ENCODE results near the gene UNC13D. TPM values are rescaled to one million over a fixed set of nuclear protein-coding genes. Genes with fewer than 3 reads are reported as not detected.
A peak's percentile ranks its signal among the peaks of the same experiment; 100 is the strongest.
"Not testable (repeated sequence)": the region's sequence is repeated elsewhere in the genome, so short reads cannot be mapped to it uniquely, and the experiment has no call there.

UNC13D gene
- total RNA-seq, 4 donors from 2014 or later: 10.5 to 53.1 (median 22.6) TPM

DNA sequence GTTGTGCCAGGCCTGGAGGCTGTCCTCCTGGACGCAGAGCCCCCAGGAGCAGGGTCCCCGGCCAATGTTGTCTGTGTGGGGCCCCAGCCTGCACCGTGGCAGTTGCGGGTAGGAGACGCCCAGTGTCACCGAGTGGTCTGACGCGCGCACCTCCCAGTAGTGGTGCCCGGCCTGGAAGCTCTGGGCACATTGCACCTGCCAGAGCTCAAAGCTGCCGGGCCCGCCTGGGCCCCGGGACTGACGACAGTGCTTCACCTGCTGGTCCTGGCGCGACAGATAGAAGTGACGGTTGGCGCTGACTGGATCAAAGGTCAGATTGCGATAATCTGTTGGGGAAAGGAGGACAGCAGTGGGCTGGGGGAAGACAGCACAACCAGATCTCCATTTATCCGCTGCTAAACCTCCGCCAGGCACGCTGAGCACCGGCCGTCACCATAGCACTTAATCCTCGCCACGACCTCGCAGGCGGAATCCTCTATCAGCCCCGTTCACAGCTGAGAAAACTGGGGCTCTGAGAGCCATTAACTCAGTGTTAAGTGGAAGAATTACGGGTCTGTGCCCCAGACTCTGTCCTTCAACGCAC, 46.9 kb upstream of the UNC13D start:
- Histone ChIP-seq H3K36me3 (peaks cover 0 to 55% (median 4%) of the 10 kb centered on the region in 3 donors), H3K4me1 (peaks cover 0 to 42% (median 21%) of the 10 kb centered on the region in 4 donors), H3K27me3 (no peaks in the 10 kb centered on the region), H3K9me3 (no peaks in the 10 kb centered on the region), H3K27ac (peak overlapping the region in 1 of 4 donors; percentile 41), H3K4me3 (no peak overlapping the region)
- TF ChIP-seq CTCF (IDR thresholded peaks at IDR 0.05) (no peak), EP300 (IDR thresholded peaks at IDR 0.05) (no peak), POLR2A (IDR thresholded peaks at IDR 0.05) (no peak)
- DNase-seq (ENCODE audit: low spot score in 2 of 2): no peak
- WGBS, 2 donors: 90 to 93% methylated on average over 23 to 31 of the region's 31 CpGs

DNA sequence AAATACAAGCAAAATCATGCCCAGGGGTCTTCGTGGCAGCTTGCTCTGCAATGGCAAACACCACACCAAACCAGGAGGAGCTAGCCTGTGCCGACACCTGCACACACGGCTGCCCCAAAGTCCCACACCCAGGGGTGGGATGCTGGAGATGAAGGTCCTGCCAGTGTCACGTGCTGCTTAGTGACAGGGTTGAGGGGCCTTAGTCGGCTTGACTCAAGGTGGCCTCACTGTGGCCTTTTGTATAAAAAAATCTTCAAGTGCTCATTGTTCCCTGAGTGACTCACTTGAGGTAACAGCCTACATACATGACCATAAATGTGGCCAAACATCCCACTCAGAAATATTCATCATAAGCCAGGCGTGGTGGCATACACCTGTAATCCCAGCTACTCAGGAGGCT, 45.2 kb upstream of the UNC13D start:
- TF ChIP-seq CTCF (IDR thresholded peaks at IDR 0.05) (no peak), EP300 (IDR thresholded peaks at IDR 0.05) (no peak), POLR2A (IDR thresholded peaks at IDR 0.05) (no peak)
- Histone ChIP-seq H3K4me1 (peaks cover 0 to 27% (median 6%) of the 10 kb centered on the region in 4 donors), H3K27ac (no peak overlapping the region), H3K27me3 (no peaks in the 10 kb centered on the region), H3K36me3 (peaks cover 0 to 55% (median 4%) of the 10 kb centered on the region in 3 donors), H3K9me3 (no peaks in the 10 kb centered on the region), H3K4me3 (no peak overlapping the region)
- 78 to 79% methylated on average over 6 of the region's 6 CpGs for WGBS, 2 donors
- DNase-seq (ENCODE audit: low spot score in 2 of 2): no peak

GRCh38 chr17:75888484-75888883, 44.3 kb upstream of the UNC13D start:
- Histone ChIP-seq H3K36me3 (peaks cover 0 to 55% (median 4%) of the 10 kb centered on the region in 3 donors), H3K4me1 (peaks cover 0 to 18% (median 0%) of the 10 kb centered on the region in 4 donors), H3K27ac (no peak overlapping the region), H3K27me3 (no peaks in the 10 kb centered on the region), H3K9me3 (no peaks in the 10 kb centered on the region), H3K4me3 (no peak overlapping the region)
- WGBS, 2 donors: 81 to 89% methylated on average over 6 of the region's 6 CpGs
- no peak for DNase-seq (ENCODE audit: low spot score in 2 of 2)
- no peak for TF ChIP-seq POLR2A (IDR thresholded peaks at IDR 0.05)

- H3K27ac ChIP-seq; H3K4me3 ChIP-seq; DNase-seq (ENCODE audit: low spot score in 2 of 2); H3K9me3 ChIP-seq; H3K27me3 ChIP-seq; H3K4me1 ChIP-seq: not testable (repeated sequence)
- WGBS, 2 donors: 85 to 87% methylated on average over 9 of the region's 9 CpGs
- peaks cover 0 to 36% (median 2%) of the 10 kb centered on the region in 3 donors for H3K36me3 ChIP-seq
Measured at GRCh38 chr17:75885860-75886259, 41.7 kb upstream of the UNC13D start.

GRCh38 chr17:75885431-75885830, 41.2 kb upstream of the UNC13D start:
- WGBS, 2 donors: 77 to 81% methylated on average over 8 of the region's 8 CpGs
- H3K4me3 ChIP-seq: no peak overlapping the region
- no peak for DNase-seq (ENCODE audit: low spot score in 2 of 2)
- H3K9me3 ChIP-seq: no peaks in the 10 kb centered on the region
- no peaks in the 10 kb centered on the region for H3K27me3 ChIP-seq
- no peak overlapping the region for H3K27ac ChIP-seq
- H3K36me3 ChIP-seq: peaks cover 0 to 32% (median 0%) of the 10 kb centered on the region in 3 donors
- H3K4me1 ChIP-seq: peaks cover 0 to 10% (median 0%) of the 10 kb centered on the region in 4 donors
- TF ChIP-seq CTCF (IDR thresholded peaks at IDR 0.05) (no peak), EP300 (IDR thresholded peaks at IDR 0.05) (no peak), POLR2A (IDR thresholded peaks at IDR 0.05) (no peak)

DNA sequence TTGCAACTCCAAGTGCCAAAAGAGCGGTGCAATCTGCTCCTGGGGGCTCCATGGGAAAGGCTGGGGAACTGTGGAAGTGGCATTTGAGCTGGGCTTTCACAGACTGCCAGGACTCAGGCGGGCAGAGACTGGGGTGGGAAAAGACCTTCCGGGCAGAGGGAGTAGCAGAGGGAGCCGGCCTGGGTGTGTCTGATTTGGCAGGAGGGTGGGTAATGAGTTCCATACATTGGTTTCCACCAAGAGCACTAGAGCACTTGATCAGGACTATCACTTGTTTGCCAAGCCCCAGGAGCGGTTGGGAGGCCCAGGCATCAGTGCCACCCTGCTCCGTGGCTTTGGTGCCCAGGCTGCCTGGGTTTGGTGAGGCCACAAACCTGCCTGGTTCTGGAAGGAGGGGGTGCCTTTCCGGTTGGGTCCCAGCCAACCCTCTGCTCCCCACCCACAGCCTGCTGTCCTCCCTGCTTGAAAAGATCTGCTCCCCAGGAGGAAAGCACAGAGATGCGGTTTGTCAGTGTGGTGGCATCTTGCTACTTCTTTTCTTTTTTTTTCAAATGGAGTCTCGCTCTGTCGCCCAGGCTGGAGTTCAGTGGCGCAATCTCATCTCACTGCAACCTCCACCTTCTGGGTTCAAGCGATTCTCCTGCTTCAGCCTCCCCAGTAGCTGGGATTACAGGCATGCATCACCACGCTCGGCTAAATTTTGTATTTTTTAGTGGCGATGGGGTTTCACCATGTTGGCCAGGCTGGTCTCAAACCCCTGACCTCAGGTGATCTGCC, 37.7 kb upstream of the UNC13D start:
- no peak overlapping the region for H3K27ac ChIP-seq
- H3K4me1 ChIP-seq: peaks cover 0 to 18% (median 8%) of the 10 kb centered on the region in 4 donors
- no peaks in the 10 kb centered on the region for H3K9me3 ChIP-seq
- no peaks in the 10 kb centered on the region for H3K36me3 ChIP-seq
- H3K4me3 ChIP-seq: no peak overlapping the region
- no peak for TF ChIP-seq POLR2A (IDR thresholded peaks at IDR 0.05)
- no peak for TF ChIP-seq CTCF (IDR thresholded peaks at IDR 0.05)
- TF ChIP-seq EP300 (IDR thresholded peaks at IDR 0.05): no peak
- 85% methylated on average over 15 of the region's 15 CpGs for WGBS, 2 donors
- H3K27me3 ChIP-seq: no peaks in the 10 kb centered on the region
- DNase-seq (ENCODE audit: low spot score in 2 of 2): no peak
